GM23338 (cell line): ENCODE data around the gene NRG3. TPM values are rescaled to one million over a fixed set of nuclear protein-coding genes. Genes with fewer than 3 reads are reported as not detected.

Experiments
- ATAC-seq: fragments of 200-7000 bp; cut with Tn5 transposase; 3 replicates; pipeline ENCODE4 v1.9.1; 2020
- DNase-seq: peaks from one replicate; pipeline ENCODE4 v3.0.0-alpha.2; 2015; ENCODE audit warnings: low spot score
- H2AFZ ChIP-seq: fragments of 200-600 bp; sonication (generic); 2 replicates; pipeline ENCODE4 v1.8.0; 2016; ENCODE audit warnings: antibody characterized with exemption, mild to moderate bottlenecking, moderate library complexity
- H3F3A ChIP-seq: fragments of 200-600 bp; sonication (generic); replicated peaks from 2 replicates; pipeline ENCODE4 v1.8.0; 2017; ENCODE audit warnings: antibody characterized with exemption, mixed run types, low read depth
- H3K27ac ChIP-seq: fragments of 200-600 bp; sonication (generic); 2 replicates; pipeline ENCODE4 v1.6.1; 2016; ENCODE audit warnings: low read depth
- H3K27me3 ChIP-seq: fragments of 200-600 bp; sonication (generic); 2 replicates; pipeline ENCODE4 v1.8.0; 2016; ENCODE audit warnings: mild to moderate bottlenecking, mixed run types, moderate library complexity; ENCODE audit not compliant: insufficient read depth
- H3K36me3 ChIP-seq: fragments of 200-600 bp; sonication (generic); 2 replicates; pipeline ENCODE4 v1.8.0; 2016; ENCODE audit warnings: mild to moderate bottlenecking; ENCODE audit not compliant: insufficient read depth
- H3K4me1 ChIP-seq: fragments of 200-600 bp; sonication (generic); 2 replicates; pipeline ENCODE4 v1.8.0; 2016; ENCODE audit warnings: mild to moderate bottlenecking, moderate library complexity; ENCODE audit not compliant: insufficient read depth
- H3K4me2 ChIP-seq: fragments of 200-600 bp; sonication (generic); 2 replicates; pipeline ENCODE4 v1.7.1; 2017; ENCODE audit warnings: mixed run types
- H3K4me3 ChIP-seq: fragments of 200-600 bp; sonication (generic); 2 replicates; pipeline ENCODE4 v1.6.1; 2016; ENCODE audit warnings: mixed run types
- H3K79me2 ChIP-seq: fragments of 200-600 bp; sonication (generic); replicated peaks from 2 replicates; pipeline ENCODE4 v1.8.0; 2017; ENCODE audit warnings: mild to moderate bottlenecking; ENCODE audit not compliant: insufficient read depth
- H3K9me2 ChIP-seq: fragments of 200-600 bp; sonication (generic); 2 replicates; pipeline ENCODE4 v1.8.0; 2017; ENCODE audit not compliant: insufficient read depth
- H4K20me1 ChIP-seq: fragments of 200-600 bp; sonication (generic); replicated peaks from 2 replicates; pipeline ENCODE4 v1.8.0; 2017; ENCODE audit warnings: mild to moderate bottlenecking; ENCODE audit not compliant: insufficient read depth
- H3K27ac Mint-ChIP-seq: 2 replicates; pipeline ENCODE4 v1.8.0; 2020; ENCODE audit warnings: inconsistent platforms, mild to moderate bottlenecking, moderate library complexity, mixed read lengths
- H3K27me3 Mint-ChIP-seq: 3 replicates; pipeline ENCODE4 v1.8.0; 2022; ENCODE audit warnings: low read depth, mild to moderate bottlenecking, moderate library complexity, mixed read lengths, inconsistent platforms; ENCODE audit not compliant: insufficient read depth, poor library complexity
- H3K36me3 Mint-ChIP-seq: 3 replicates; pipeline ENCODE4 v1.8.0; 2021; ENCODE audit warnings: low read depth, mild to moderate bottlenecking, inconsistent platforms, moderate library complexity, mixed read lengths
- H3K4me1 Mint-ChIP-seq: 3 replicates; pipeline ENCODE4 v1.8.0; 2020; ENCODE audit warnings: mild to moderate bottlenecking, inconsistent platforms, mixed read lengths
- H3K4me3 Mint-ChIP-seq: 3 replicates; pipeline ENCODE4 v1.8.0; 2021; ENCODE audit warnings: moderate library complexity, mild to moderate bottlenecking, inconsistent platforms, mixed read lengths
- H3K9me3 Mint-ChIP-seq: 3 replicates; pipeline ENCODE4 v1.8.0; 2020; ENCODE audit warnings: moderate library complexity, mild to moderate bottlenecking, inconsistent platforms, mixed read lengths
- NANOG ChIP-seq: IDR thresholded peaks from 2 replicates; pipeline ENCODE4 v1.6.1; 2016; ENCODE audit warnings: antibody characterized with exemption, borderline replicate concordance
- ZNF114 ChIP-seq: fragments of 250-450 bp; sonication (Bioruptor Pico); IDR thresholded peaks from 2 replicates; pipeline ENCODE4 v1.5.0; 2020; ENCODE audit warnings: mild to moderate bottlenecking, moderate library complexity
- polyA plus RNA-seq: library from polyadenylated mRNA; unstranded; fragments of >200 nt; fragmentation: Nextera tagmentation; extraction: Ambion mirVana; gene quantifications from 2 replicates; pipeline ENCODE4 v1.2.1, GENCODE V29; 2016
- total RNA-seq: library from RNA; depleted of rRNA; stranded (reverse); fragments of >200 nt; shearing (Covaris generic); gene quantifications from 2 replicates; pipeline ENCODE4 v1.2.3, GENCODE V29; 2014
- TF ChIP-seq, protein P1 (sequence below): IDR thresholded peaks from one replicate; pipeline ENCODE4 v1.6.1; 2018; ENCODE audit warnings: antibody characterized with exemption; ENCODE audit not compliant: unreplicated experiment
- TF ChIP-seq, protein P2 (sequence below): fragments of 250-450 bp; sonication (Bioruptor Pico); IDR thresholded peaks from 2 replicates; pipeline ENCODE4 v1.5.0; 2020; ENCODE audit warnings: mild to moderate bottlenecking, moderate library complexity

Gene NRG3
- total and polyA plus RNA-seq, 2 experiments from 2014 or later, result 1.9 to 3.9 TPM

DNA sequence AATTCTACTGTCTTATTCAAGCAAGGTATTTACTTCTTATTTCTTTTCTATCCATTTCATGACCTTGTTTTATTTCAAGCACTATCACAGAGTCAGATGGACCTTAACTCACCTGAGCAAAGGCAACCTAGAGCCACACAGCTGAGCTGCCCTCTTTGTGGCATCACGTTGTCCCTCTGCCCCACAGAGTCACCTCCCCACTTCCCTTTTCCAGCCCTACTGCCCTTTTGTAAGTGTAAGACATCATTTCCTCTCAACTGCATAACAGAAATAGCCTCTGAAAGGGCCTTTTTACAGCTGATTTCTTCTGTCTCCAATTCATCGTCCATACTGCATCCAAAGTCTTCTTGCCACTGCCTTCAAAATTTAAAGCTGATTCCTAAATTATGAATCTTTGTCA, 946.0 kb downstream of the NRG3 start:
- Histone ChIP-seq H3K36me3 (no peaks in the 10 kb centered on the region), H3K4me3 (no peak overlapping the region), H3K27me3 (no peaks in the 10 kb centered on the region), H3K79me2 (no peaks in the 10 kb centered on the region), H3K9me2 (no peaks in the 10 kb centered on the region), H3K4me1 (no peaks in the 10 kb centered on the region), H2AFZ (no peak overlapping the region), H3F3A (no peaks in the 10 kb centered on the region), H4K20me1 (no peaks in the 10 kb centered on the region), H3K4me2 (no peak overlapping the region), H3K27ac (no peak overlapping the region)
- Mint-ChIP-seq H3K4me3 (no peak overlapping the region), H3K4me1 (peaks cover 5% of the 10 kb centered on the region; the same call in 2 of the 3 replicates), H3K36me3 (peaks cover 2% of the 10 kb centered on the region; the same call in 2 of the 3 replicates), H3K27ac (no peak overlapping the region), H3K9me3 (peaks cover 4% of the 10 kb centered on the region; the same call in 2 of the 3 replicates), H3K27me3 (no peaks in the 10 kb centered on the region)
- TF ChIP-seq NANOG (no peak), ZNF114 (CRISPR knock-in tag) (no peak)
- TF ChIP-seq, protein P1, sequence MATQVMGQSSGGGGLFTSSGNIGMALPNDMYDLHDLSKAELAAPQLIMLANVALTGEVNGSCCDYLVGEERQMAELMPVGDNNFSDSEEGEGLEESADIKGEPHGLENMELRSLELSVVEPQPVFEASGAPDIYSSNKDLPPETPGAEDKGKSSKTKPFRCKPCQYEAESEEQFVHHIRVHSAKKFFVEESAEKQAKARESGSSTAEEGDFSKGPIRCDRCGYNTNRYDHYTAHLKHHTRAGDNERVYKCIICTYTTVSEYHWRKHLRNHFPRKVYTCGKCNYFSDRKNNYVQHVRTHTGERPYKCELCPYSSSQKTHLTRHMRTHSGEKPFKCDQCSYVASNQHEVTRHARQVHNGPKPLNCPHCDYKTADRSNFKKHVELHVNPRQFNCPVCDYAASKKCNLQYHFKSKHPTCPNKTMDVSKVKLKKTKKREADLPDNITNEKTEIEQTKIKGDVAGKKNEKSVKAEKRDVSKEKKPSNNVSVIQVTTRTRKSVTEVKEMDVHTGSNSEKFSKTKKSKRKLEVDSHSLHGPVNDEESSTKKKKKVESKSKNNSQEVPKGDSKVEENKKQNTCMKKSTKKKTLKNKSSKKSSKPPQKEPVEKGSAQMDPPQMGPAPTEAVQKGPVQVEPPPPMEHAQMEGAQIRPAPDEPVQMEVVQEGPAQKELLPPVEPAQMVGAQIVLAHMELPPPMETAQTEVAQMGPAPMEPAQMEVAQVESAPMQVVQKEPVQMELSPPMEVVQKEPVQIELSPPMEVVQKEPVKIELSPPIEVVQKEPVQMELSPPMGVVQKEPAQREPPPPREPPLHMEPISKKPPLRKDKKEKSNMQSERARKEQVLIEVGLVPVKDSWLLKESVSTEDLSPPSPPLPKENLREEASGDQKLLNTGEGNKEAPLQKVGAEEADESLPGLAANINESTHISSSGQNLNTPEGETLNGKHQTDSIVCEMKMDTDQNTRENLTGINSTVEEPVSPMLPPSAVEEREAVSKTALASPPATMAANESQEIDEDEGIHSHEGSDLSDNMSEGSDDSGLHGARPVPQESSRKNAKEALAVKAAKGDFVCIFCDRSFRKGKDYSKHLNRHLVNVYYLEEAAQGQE, result no peak
- TF ChIP-seq, protein P2, sequence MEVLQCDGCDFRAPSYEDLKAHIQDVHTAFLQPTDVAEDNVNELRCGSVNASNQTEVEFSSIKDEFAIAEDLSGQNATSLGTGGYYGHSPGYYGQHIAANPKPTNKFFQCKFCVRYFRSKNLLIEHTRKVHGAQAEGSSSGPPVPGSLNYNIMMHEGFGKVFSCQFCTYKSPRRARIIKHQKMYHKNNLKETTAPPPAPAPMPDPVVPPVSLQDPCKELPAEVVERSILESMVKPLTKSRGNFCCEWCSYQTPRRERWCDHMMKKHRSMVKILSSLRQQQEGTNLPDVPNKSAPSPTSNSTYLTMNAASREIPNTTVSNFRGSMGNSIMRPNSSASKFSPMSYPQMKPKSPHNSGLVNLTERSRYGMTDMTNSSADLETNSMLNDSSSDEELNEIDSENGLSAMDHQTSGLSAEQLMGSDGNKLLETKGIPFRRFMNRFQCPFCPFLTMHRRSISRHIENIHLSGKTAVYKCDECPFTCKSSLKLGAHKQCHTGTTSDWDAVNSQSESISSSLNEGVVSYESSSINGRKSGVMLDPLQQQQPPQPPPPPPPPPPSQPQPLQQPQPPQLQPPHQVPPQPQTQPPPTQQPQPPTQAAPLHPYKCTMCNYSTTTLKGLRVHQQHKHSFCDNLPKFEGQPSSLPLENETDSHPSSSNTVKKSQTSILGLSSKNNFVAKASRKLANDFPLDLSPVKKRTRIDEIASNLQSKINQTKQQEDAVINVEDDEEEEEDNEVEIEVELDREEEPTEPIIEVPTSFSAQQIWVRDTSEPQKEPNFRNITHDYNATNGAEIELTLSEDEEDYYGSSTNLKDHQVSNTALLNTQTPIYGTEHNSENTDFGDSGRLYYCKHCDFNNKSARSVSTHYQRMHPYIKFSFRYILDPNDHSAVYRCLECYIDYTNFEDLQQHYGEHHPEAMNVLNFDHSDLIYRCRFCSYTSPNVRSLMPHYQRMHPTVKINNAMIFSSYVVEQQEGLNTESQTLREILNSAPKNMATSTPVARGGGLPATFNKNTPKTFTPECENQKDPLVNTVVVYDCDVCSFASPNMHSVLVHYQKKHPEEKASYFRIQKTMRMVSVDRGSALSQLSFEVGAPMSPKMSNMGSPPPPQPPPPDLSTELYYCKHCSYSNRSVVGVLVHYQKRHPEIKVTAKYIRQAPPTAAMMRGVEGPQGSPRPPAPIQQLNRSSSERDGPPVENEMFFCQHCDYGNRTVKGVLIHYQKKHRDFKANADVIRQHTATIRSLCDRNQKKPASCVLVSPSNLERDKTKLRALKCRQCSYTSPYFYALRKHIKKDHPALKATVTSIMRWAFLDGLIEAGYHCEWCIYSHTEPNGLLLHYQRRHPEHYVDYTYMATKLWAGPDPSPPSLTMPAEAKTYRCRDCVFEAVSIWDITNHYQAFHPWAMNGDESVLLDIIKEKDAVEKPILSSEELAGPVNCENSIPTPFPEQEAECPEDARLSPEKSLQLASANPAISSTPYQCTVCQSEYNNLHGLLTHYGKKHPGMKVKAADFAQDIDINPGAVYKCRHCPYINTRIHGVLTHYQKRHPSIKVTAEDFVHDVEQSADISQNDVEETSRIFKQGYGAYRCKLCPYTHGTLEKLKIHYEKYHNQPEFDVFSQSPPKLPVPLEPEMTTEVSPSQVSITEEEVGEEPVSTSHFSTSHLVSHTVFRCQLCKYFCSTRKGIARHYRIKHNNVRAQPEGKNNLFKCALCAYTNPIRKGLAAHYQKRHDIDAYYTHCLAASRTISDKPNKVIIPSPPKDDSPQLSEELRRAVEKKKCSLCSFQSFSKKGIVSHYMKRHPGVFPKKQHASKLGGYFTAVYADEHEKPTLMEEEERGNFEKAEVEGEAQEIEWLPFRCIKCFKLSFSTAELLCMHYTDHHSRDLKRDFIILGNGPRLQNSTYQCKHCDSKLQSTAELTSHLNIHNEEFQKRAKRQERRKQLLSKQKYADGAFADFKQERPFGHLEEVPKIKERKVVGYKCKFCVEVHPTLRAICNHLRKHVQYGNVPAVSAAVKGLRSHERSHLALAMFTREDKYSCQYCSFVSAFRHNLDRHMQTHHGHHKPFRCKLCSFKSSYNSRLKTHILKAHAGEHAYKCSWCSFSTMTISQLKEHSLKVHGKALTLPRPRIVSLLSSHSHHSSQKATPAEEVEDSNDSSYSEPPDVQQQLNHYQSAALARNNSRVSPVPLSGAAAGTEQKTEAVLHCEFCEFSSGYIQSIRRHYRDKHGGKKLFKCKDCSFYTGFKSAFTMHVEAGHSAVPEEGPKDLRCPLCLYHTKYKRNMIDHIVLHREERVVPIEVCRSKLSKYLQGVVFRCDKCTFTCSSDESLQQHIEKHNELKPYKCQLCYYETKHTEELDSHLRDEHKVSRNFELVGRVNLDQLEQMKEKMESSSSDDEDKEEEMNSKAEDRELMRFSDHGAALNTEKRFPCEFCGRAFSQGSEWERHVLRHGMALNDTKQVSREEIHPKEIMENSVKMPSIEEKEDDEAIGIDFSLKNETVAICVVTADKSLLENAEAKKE (CRISPR knock-in tag), result no peak
- ATAC-seq, result no peak
- DNase-seq, result no peak
